Endothelial cell (in vitro differentiated cells): Measurements from ENCODE around the gene SUPT3H. TPM values are rescaled to one million over a fixed set of nuclear protein-coding genes. Genes with fewer than 3 reads are reported as not detected.
A peak's percentile ranks its signal among the peaks of the same experiment; 100 is the strongest.
"Not testable (repeated sequence)": the region's sequence is repeated elsewhere in the genome, so short reads cannot be mapped to it uniquely, and the experiment has no call there.

Experiments
- DNase-seq: peaks from one replicate; pipeline ENCODE4 v3.0.0; 2021; ENCODE audit warnings: low spot score
- H3K27ac Mint-ChIP-seq: one replicate; pipeline ENCODE4 v1.8.0; 2021; ENCODE audit warnings: mixed read lengths, inconsistent platforms; ENCODE audit not compliant: unreplicated experiment
- H3K27me3 Mint-ChIP-seq: one replicate; pipeline ENCODE4 v1.8.0; 2021; ENCODE audit warnings: mild to moderate bottlenecking, moderate library complexity, mixed read lengths, inconsistent platforms; ENCODE audit not compliant: unreplicated experiment
- H3K36me3 Mint-ChIP-seq: one replicate; pipeline ENCODE4 v1.8.0; 2021; ENCODE audit warnings: mild to moderate bottlenecking, low read depth, mixed read lengths, inconsistent platforms; ENCODE audit not compliant: unreplicated experiment
- H3K4me1 Mint-ChIP-seq: one replicate; pipeline ENCODE4 v1.8.0; 2021; ENCODE audit warnings: mild to moderate bottlenecking, mixed read lengths, inconsistent platforms; ENCODE audit not compliant: unreplicated experiment
- H3K4me3 Mint-ChIP-seq: one replicate; pipeline ENCODE4 v1.8.0; 2021; ENCODE audit warnings: mild to moderate bottlenecking, mixed read lengths, inconsistent platforms; ENCODE audit not compliant: unreplicated experiment
- H3K9me3 Mint-ChIP-seq: one replicate; pipeline ENCODE4 v1.8.0; 2021; ENCODE audit warnings: mixed read lengths, inconsistent platforms; ENCODE audit not compliant: unreplicated experiment
- total RNA-seq: library from RNA; stranded (reverse); fragmentation: NEBNext Ultra II Directional; extraction: Animal tissue kit (Norgen Biotek cat#: 25700); gene quantifications from one replicate; pipeline ENCODE4 v1.2.1, GENCODE V29; 2021; ENCODE audit not compliant: unreplicated experiment
- TF ChIP-seq, protein P1 (sequence below): fragments of 200-600 bp; sonication (generic); IDR thresholded peaks from one replicate; pipeline ENCODE4 v1.5.0; 2021; ENCODE audit warnings: antibody characterized with exemption; ENCODE audit not compliant: unreplicated experiment

The SUPT3H gene
- total RNA-seq, 1 donor from 2014 or later: 28.5 TPM

DNA sequence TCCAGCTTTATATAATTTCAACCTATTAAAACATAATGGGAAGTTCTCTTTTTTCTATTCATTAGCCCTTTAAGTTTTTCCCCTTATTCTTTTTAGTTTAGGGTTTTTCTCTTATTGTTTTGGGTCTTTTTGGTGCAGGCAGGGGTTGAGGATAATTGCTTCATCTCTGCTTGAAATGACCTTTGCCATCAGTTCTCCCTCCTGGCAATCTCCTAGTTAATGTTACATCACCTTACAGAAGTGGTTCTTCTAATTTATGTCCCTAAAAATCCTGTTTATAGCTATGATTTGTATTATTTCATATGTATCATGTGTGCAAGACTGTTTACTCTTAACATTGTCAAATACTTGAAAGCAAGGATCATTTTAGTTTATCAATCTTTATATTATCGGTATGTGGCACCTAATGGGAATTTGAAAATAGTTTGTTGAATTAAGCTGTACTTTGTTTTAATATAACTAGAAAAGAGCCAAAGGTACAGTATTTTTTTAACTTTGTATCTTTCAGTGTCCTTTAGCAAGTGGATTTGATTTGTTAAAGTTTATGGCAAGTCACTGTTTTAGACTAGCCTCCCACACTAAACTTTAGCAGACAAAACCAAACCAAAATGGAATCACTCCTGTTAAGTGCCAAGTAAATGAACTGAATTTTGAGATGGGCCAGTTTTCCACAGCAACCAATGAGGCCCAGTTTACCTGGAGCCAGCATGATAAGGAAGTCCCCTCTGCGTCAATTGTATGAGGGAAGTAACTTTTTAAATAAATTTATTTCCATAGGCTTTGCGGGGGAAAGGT is 76.2 kb downstream of the SUPT3H start:
- no peak for DNase-seq
- Mint-ChIP-seq H3K36me3 (peaks cover 12% of the 10 kb centered on the region), H3K27me3 (peaks cover 7% of the 10 kb centered on the region), H3K9me3 (peaks cover 7% of the 10 kb centered on the region), H3K27ac (no peak overlapping the region), H3K4me1 (no peaks in the 10 kb centered on the region), H3K4me3 (no peak overlapping the region)
- TF ChIP-seq, protein P1, sequence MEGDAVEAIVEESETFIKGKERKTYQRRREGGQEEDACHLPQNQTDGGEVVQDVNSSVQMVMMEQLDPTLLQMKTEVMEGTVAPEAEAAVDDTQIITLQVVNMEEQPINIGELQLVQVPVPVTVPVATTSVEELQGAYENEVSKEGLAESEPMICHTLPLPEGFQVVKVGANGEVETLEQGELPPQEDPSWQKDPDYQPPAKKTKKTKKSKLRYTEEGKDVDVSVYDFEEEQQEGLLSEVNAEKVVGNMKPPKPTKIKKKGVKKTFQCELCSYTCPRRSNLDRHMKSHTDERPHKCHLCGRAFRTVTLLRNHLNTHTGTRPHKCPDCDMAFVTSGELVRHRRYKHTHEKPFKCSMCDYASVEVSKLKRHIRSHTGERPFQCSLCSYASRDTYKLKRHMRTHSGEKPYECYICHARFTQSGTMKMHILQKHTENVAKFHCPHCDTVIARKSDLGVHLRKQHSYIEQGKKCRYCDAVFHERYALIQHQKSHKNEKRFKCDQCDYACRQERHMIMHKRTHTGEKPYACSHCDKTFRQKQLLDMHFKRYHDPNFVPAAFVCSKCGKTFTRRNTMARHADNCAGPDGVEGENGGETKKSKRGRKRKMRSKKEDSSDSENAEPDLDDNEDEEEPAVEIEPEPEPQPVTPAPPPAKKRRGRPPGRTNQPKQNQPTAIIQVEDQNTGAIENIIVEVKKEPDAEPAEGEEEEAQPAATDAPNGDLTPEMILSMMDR: no peak

DNA sequence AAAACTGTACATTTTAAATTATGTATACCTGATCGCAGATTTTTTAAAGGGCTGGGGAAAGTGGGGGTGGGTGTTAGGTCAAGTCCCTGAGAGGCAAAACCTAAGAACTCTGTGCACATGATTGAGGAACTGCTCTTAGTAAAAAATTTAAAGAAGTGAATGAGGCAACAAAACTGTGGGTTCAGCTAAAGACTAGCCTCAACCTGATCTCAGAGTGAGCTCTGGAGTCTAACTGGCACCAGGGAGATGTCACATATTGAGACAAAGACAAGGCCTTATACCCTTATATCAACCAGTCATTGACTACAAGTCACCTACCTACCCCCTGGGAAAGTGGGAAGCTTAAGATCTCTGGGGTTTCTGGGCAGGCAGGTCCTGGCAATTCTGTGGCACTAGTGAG is 77.0 kb downstream of the SUPT3H start:
- TF ChIP-seq, protein P1: no peak
- Mint-ChIP-seq H3K27me3 (peaks cover 1% of the 10 kb centered on the region), H3K9me3 (no peaks in the 10 kb centered on the region), H3K4me1 (no peaks in the 10 kb centered on the region), H3K36me3 (peaks cover 4% of the 10 kb centered on the region), H3K27ac (no peak overlapping the region), H3K4me3 (no peak overlapping the region)
- DNase-seq: no peak

DNA sequence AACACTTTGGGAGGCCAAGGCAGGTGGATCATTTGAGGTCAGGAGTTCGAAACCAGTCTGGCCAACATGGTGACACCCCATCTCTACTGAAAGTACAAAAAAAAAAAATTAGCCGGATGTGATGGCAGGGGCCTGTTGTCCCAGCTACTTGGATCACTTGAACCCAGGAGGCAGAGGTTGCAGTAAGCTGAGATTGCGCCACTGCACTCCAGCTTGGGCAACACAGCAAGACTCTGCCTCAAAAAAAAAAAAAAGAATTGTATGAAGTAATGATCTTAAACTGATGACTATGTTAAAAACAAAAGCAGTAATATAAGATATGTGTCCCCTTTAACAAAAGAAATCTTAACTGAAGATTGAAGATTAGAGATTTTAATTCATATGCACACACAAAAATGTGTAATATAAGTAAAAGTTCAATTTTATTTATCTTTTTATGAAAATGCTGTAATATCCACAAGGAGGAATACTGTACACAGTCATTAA is 78.6 kb downstream of the SUPT3H start:
- Mint-ChIP-seq H3K27me3 (peaks cover 1% of the 10 kb centered on the region), H3K36me3 (peaks cover 5% of the 10 kb centered on the region), H3K27ac (no peak overlapping the region), H3K4me3 (no peak overlapping the region), H3K9me3 (no peaks in the 10 kb centered on the region), H3K4me1 (peaks cover under 1% of the 10 kb centered on the region)
- TF ChIP-seq, protein P1: no peak
- DNase-seq: no peak

DNA sequence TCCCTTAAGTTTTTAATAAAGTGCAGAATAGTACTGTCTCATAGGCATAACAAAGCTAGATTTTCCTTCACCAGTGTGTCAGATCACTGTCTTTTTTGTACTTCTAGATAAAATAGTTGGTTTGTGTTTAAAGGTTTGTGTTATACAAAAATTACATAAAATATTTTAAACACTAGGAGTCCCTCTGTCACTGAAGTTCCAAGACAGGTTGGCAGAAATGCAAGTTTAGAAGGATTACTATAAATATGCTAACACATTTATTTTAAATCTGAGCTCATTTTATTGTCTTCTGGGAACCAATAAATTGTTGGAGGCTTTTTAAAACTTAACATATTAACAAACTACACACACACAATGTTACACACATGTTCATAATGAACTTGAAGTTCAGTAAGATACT is 80.4 kb downstream of the SUPT3H start:
- Mint-ChIP-seq H3K4me3 (no peak overlapping the region), H3K27ac (no peak overlapping the region), H3K27me3 (peaks cover 1% of the 10 kb centered on the region), H3K36me3 (peaks cover 5% of the 10 kb centered on the region), H3K4me1 (peaks cover 16% of the 10 kb centered on the region), H3K9me3 (no peaks in the 10 kb centered on the region)
- TF ChIP-seq, protein P1: no peak
- DNase-seq: no peak

DNA sequence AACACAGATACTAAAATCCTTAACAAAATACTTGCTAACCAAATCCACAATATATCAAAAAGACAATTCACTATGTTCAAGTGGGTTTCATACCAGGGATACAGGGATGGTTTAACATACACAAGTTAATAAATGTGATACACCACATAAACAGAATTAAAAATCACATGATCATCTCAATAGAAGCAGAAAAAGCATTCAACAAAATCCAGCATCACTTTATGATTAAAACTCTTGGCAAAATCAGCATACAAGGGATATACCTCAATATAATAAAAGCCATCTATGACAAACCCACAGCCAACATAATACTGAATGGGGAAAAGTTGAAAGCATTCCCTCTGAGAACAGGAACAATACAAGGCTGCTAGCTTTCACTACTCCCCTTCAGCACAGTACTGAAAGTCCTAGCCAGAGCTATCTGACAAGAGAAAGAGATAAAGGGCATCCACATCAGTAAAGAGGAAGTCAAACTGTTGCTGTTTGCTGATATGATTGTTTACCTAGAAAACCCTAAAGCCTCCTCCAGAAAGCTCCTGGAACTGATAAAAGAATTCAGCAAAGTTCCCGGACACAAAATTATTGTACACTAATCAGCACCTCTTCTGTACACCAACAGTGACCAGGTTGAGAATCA is 83.6 kb downstream of the SUPT3H start:
- H3K27ac Mint-ChIP-seq: peak overlapping the region; percentile 19
- H3K27me3 Mint-ChIP-seq: not testable (repeated sequence)

More for the DNA sequence above, 83.6 kb downstream of the SUPT3H start:
- not testable (repeated sequence) for H3K4me3 Mint-ChIP-seq, DNase-seq, H3K36me3 Mint-ChIP-seq, H3K9me3 Mint-ChIP-seq
- peaks cover 16% of the 10 kb centered on the region for H3K4me1 Mint-ChIP-seq
